HK-2 (cell line): ENCODE measurements around the gene SORCS2.
"Not testable (repeated sequence)": the region's sequence is repeated elsewhere in the genome, so short reads cannot be mapped to it uniquely, and the experiment has no call there.

ENCODE experiments used
- DNase-seq: peaks from one replicate; pipeline ENCODE4 v3.0.0-alpha.2; 2018; ENCODE audit not compliant: unreplicated experiment

The SORCS2 gene

GRCh38 chr4:7199771-7200441 is 7.6 kb downstream of the SORCS2 start:
- no peak for DNase-seq

- no peak for DNase-seq
Observed at GRCh38 chr4:7200801-7201200, 8.5 kb downstream of the SORCS2 start.

DNA sequence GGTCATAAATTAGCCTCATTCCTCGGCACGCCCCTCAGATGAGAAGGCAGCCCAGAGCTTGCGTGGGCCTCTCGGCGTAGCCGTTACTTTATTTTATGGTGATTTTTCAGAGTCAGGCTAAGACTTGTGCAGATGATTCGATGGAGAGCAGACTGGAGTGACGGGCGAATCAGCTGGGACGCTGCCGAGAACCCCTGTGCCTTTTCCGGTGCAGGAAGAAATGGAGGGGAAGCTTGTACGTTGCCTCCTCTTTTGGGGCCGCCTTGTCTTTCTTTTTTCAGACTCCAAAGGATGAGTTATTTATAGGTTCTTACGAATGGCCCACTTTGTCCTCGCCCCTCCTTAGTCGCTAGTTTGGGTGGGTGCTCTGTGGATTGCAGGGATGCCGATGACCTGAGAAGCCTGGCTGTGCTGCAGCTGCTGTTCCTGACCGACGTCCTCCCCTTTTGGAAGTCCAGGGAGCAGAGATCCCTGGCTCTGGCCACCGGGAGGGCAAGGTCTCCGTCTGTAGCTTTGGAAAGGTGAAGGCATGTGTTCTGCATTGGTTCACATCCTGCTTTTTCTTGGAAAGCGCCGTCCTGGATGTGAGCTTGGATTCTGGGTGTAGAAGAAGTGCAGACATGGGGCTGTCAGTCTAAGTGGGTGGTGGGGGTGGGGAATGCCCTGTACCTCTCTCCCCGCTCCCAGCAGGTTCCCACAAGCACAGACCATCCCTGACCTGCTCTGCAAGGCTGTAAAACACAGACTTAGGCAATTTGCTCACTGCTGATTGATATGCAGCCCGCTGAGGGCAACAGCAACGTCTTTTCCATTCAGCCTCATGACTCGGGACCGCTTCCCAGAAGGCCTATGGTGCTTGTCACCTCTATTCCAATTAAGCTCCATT is 9.3 kb downstream of the SORCS2 start:
- no peak for DNase-seq

- DNase-seq, result no peak
Observed at GRCh38 chr4:7202411-7202810, 10.1 kb downstream of the SORCS2 start.

GRCh38 chr4:7204656-7205387 is 12.5 kb downstream of the SORCS2 start:
- no peak for DNase-seq

DNA sequence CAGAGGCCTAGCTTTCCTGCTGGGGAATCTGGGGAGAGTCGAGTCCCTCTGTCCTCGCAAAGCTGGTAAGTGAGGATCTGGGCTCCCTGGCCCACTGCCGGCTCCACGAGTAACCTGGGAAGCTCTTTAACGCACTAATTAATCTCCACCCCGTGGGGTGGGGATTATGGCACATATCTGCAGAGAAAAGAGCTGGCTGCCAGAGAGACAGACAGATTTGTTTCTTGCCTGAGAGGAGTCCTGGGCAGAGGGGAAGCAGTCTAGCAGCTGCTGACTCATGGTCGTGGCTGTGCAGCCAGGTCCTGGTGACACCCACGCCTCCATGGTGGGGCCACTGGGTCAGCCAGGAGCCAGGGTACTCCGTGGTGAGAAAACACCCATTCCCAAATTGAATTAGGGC is 14.0 kb downstream of the SORCS2 start:
- DNase-seq, result peak; percentile 47

DNA sequence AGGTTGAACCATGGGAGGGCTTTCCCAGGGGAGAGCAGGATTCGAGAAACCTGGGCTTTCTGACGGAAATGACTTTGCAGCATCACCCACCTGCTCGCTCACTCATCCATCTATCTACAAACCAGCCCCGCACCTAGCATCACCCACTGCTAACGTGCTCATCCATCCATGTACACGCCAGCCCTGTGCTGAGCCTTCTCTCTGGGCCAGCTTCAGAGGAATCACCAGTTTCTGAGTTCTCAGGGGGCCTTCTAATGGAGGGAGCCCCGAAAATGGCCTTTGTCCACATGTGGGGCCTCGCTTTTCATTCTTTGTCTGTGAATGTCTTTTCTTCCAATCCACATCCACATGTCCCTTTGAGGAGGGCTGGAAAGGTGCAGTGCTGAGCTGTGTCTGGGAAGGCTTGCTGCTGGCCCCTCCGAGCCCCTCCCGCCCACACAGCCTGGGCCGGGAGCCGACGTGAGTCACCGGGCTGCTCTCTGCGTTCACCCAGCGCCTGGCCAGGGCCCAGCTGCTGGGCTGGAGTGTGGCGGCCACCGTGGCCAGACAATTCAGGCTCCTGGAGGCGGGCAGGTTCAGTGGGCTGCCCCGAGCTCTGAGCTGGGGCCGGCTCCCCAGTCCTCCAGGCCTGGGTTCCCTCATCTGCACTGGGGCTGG is 14.7 kb downstream of the SORCS2 start:
- DNase-seq, result peak; percentile 80

- DNase-seq, result no peak
Observed at GRCh38 chr4:7207628-7208231, 15.4 kb downstream of the SORCS2 start.

GRCh38 chr4:7208509-7209451 is 16.4 kb downstream of the SORCS2 start:
- DNase-seq, result no peak

DNA sequence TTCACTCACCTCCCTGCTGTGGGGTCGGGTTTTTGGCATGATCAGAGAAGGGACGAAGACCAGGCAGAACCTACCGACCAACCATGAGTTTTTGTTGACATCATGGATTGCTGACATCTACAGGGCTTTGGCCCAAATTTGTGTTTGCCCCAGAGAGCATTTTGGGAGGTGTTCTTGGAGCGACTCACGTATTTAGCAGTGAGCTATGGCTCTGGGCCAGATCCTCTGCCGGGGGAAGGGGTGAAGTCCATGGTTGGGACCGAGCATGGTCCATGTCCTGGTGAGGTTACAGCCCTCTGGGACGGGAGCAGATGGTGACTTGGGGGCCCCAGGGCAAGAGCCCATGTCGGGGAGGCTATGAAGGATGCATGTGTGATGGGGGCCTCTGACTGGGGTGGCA is 17.4 kb downstream of the SORCS2 start:
- no peak for DNase-seq

- peak; percentile 35 for DNase-seq
Observed at GRCh38 chr4:7210824-7211223, 18.5 kb downstream of the SORCS2 start.

- DNase-seq, result no peak
Observed at GRCh38 chr4:7212101-7212674, 19.9 kb downstream of the SORCS2 start.

DNA sequence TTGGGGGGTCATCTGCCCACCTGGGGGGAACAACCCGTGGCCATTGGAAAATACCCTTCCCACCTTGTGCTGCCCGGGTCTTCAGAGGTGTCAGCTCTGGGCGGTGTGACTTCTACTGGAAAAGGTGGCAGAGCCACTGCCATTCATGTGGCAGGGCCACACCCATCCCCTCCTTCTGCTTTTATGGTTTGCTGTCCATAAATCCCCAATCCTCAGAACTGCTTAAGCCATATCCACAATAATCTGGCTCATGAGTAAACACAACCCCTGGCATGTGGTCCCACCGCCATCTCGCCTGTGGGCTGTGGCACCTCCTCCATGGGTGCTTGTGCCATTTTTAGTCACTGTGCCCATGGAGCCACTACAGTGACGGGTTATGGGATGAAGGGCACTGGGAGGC is 20.6 kb downstream of the SORCS2 start:
- no peak for DNase-seq

DNA sequence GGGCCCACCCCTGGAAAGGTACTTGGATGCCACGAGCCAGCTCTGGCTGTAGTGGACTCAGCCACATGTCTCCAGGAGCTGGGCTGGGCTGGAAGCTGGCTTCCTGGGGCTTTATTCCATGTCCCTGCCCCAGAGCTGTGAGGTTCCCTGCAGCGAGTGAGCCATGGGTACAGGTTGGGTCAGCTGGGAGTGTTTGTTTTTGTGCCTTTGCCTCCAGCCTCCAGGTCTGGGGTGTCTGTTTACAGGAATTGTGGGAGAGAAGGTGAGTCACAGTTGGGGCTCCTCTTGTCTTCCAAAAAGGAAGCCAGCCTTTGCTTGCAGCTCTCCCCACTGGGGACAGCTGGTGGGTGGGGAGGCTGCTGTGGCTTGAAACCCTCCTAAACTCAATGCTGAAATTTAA is 21.5 kb downstream of the SORCS2 start:
- no peak for DNase-seq

DNA sequence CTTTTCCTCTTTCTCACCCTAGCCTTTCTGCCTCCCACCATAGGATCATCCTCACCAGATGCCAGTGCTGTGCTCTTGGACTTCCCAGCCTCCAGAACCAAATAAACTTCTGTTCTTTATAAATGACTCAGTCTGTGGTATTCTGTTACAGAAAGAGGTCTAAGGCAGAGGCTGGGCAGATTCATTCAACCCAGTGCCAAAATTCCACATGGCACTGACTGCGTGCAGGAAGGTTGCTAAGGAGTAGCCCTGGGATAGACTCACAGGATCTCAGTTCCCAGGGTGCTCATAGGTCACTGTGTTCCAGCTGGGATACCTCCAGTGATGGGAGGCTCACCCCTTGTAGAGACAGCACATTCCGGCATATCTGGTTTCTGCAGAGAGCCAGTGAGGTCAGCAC is 22.0 kb downstream of the SORCS2 start:
- DNase-seq, result no peak

DNA sequence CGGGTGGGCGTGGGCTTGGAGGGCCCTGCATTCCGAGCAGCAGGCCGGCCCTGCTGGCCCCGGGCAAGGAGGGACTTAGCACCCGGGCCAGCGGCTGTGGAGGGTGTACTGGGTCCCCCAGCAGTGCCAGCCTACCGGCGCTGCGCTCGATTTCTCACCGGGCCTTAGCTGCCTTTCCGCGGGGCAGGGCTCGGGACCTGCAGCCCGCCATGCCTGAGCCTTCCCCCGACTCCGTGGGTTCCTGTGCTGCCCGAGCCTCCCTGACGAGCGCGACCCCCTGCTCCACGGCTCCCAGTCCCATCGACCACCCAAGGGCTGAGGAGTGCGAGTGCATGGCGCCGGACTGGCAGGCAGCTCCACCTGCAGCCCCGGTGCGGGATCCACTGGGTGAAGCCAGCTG is 22.8 kb downstream of the SORCS2 start:
- DNase-seq, result not testable (repeated sequence)

DNA sequence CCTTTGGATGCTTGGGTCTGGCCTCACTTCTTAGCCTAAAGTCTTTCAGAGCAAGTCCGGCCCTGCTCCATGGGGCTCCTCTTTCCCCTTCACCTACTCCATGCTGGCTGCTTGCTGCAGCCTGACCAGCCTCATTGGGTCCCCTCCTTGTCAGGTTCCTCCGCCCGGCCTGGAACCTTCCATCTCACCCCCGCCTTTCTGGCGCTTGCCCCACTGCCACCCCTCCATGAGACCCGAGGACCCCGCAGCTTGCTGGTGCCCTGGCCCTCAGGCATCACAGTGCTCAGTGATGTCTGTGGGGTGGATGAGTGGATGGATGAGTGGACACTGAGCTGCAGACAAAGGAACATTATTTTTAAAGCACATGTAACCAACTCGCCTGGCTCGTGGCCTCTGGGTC is 24.7 kb downstream of the SORCS2 start:
- DNase-seq, result no peak

- DNase-seq, result no peak
Observed at GRCh38 chr4:7217474-7218321, 25.4 kb downstream of the SORCS2 start.

GRCh38 chr4:7218686-7219085 is 26.3 kb downstream of the SORCS2 start:
- no peak for DNase-seq
